Loucy (cell line): Measurements from ENCODE around the gene NEIL1.

Experiments
- CTCF ChIP-seq: fragments of 200-600 bp; sonication (generic); conservative IDR thresholded peaks from 2 replicates; pipeline ENCODE4 v1.5.1; 2014; ENCODE audit warnings: mild to moderate bottlenecking, antibody characterized with exemption, low read length
- EZH2phosphoT487 ChIP-seq: fragments of 200-600 bp; IDR thresholded peaks from 2 replicates; pipeline ENCODE4 v1.6.1; 2018; ENCODE audit warnings: antibody characterized with exemption, mild to moderate bottlenecking, moderate library complexity, borderline replicate concordance

GRCh38 chr15:75339531-75340240 lies 7.2 kb upstream of the NEIL1 start:
- TF ChIP-seq CTCF (no peak), EZH2phosphoT487 (no peak)
